Mucosa of descending colon (tissue), 3 donors: ENCODE data around the gene LPCAT1. TPM values are rescaled to one million over a fixed set of nuclear protein-coding genes. Genes with fewer than 3 reads are reported as not detected.

Source experiments
- ATAC-seq: fragments of 200-7000 bp; cut with Tn5 transposase; one replicate; pipeline ENCODE4 v1.9.1; 2020; ENCODE audit warnings: mild to moderate bottlenecking, moderate library complexity
- DNase-seq, 3 donors: peaks; one replicate each; pipeline ENCODE4 v3.0.0-alpha.2; 2020
- H3K36me3 ChIP-seq: fragments of 200-600 bp; one replicate; pipeline ENCODE4 v1.8.0; 2021; ENCODE audit warnings: low read depth, mild to moderate bottlenecking
- H3K4me1 ChIP-seq: fragments of 200-600 bp; one replicate; pipeline ENCODE4 v1.8.0; 2021; ENCODE audit warnings: low read depth, mild to moderate bottlenecking
- H3K4me3 ChIP-seq: fragments of 200-600 bp; one replicate; pipeline ENCODE4 v1.8.0; 2021; ENCODE audit warnings: mild to moderate bottlenecking
- H3K9me3 ChIP-seq: fragments of 200-600 bp; one replicate; pipeline ENCODE4 v1.8.0; 2021; ENCODE audit warnings: mild to moderate bottlenecking
- intact Hi-C, 2 donors: fragments of 100-400 bp; cut with DNase I in 1 of 2; cut with micrococcal nuclease in 1 of 2; formaldehyde crosslinking; loops; one replicate each; pipeline versions ENCODE4 v1.11.0 to v1.11.1; 2022; cut with DNase I, micrococcal nuclease
- total RNA-seq, 3 donors: library from RNA; stranded (reverse); fragmentation: NEBNext Ultra II Directional in 2 of 3; extraction: Animal tissue kit (Norgen Biotek cat#: 25700) in 2 of 3; gene quantifications; one replicate each; pipeline versions ENCODE4 v1.2.1 to v1.2.4, GENCODE V29; 2021 to 2023
- TF ChIP-seq, protein P1 (sequence below): fragments of 200-600 bp; IDR thresholded peaks from one replicate; pipeline ENCODE4 v1.8.0; 2022; ENCODE audit warnings: antibody characterized with exemption, mild to moderate bottlenecking
- donor health status: DM: no; HTN: no; CAD: no; lungs with moderate emphysema.
- donor health status: DM: no; HTN: no; CAD: no.
- donor health status: DM: no; HTN: yes; CAD: no.

The LPCAT1 gene
- total RNA-seq, 3 donors from 2014 or later, result 6.7 to 27.2 (median 26.0) TPM

DNA sequence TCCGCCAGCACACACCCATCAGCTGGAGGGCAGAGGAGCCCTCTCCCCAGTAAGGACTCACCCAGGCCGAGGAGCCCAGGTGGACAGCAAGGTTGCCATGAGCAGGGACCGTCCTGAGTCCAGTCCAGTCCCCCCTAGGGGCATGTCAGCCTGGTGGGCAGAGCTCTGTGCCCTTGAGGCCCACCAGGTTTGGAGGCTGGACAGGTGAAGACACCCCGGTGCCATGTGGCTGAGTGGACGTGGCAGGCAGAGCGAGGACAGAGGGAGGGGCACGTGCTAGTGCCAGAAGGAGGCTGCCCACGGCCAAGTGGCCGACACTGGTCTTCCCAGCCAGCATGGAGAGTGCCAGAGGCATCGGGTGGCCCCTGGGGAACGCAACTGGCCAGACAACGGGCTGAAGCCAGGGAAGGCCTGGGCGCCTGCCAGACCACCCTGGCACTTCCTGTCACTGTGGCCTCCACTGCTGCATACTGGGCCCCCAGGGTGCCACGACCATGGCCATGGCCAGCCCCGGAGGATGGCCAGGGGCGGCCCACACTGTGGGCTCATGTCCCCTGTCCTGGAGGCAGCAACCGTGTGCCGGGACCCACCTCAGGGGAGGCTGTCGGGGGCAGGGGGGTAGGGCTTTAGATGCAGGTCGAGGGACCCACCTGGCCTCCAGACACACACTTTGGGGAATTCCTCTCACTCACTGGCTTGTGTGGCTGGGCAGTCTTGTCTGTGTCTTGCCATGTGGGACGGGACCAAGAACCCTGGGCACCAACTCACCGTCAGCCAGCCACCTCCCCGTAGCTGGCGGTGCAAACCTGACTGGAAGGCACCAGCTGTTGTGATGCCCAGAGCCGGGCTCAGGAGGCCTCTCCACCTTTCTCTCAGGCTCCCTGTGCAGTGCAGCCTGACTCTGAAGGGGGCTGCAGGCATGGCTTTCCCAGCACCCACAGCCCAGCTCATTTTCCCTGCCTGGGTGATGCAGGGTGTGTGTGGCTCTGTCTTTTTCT, 42.3 kb upstream of the LPCAT1 start:
- no peaks in the 10 kb centered on the region for H3K4me1 ChIP-seq
- no peak for DNase-seq
- intact Hi-C loops, result no loop called here
- TF ChIP-seq, protein P1, sequence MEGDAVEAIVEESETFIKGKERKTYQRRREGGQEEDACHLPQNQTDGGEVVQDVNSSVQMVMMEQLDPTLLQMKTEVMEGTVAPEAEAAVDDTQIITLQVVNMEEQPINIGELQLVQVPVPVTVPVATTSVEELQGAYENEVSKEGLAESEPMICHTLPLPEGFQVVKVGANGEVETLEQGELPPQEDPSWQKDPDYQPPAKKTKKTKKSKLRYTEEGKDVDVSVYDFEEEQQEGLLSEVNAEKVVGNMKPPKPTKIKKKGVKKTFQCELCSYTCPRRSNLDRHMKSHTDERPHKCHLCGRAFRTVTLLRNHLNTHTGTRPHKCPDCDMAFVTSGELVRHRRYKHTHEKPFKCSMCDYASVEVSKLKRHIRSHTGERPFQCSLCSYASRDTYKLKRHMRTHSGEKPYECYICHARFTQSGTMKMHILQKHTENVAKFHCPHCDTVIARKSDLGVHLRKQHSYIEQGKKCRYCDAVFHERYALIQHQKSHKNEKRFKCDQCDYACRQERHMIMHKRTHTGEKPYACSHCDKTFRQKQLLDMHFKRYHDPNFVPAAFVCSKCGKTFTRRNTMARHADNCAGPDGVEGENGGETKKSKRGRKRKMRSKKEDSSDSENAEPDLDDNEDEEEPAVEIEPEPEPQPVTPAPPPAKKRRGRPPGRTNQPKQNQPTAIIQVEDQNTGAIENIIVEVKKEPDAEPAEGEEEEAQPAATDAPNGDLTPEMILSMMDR, result no peak
- H3K9me3 ChIP-seq, result no peaks in the 10 kb centered on the region
- no peak for ATAC-seq
- H3K36me3 ChIP-seq, result no peaks in the 10 kb centered on the region
- H3K4me3 ChIP-seq, result no peak overlapping the region

DNA sequence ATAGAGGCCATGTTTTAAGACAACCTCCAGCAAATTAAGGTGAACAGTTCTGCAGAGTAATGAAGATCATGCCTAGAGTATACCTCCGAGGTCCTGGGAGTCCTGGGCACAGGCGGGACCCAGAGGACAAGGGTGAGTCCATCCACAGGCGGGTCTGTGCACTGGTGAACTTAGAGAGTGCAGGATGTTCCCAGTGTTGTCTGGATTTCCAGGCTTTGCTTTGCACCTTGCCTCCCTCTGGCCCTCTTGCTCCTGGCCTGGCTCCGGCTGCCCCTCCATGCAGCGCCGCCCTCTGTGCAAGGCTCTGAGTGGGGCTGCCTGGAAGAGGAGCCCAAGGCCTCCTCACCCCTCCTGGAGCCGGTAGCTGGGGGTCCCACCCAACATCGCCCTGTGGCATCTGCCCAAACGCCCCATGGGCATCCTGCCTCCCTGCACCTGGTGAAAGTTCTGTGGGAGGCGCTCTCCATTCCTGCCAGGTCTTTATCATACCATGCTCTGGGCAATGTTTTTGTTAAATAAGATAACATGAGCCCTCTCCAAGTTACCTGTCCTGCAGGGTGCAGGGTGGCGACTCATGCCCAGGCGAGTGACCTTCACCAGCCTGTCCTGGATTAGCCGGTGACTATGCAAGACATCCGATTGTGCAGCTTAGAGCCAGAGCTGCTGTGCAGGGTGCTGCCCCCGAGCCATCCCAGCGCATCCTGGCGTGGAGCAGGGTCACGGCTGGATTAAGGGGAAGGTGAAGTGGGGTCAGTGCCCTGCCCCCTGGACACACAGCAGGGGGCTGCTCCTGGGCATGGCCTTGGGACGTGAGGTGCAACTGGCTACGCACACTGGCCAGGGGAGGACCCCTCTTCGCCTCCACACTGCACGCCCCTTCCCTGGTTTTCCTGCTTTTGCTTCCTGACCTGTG, 41.3 kb upstream of the LPCAT1 start:
- no peak for DNase-seq
- ATAC-seq, result no peak
- intact Hi-C loops, result no loop called here

DNA sequence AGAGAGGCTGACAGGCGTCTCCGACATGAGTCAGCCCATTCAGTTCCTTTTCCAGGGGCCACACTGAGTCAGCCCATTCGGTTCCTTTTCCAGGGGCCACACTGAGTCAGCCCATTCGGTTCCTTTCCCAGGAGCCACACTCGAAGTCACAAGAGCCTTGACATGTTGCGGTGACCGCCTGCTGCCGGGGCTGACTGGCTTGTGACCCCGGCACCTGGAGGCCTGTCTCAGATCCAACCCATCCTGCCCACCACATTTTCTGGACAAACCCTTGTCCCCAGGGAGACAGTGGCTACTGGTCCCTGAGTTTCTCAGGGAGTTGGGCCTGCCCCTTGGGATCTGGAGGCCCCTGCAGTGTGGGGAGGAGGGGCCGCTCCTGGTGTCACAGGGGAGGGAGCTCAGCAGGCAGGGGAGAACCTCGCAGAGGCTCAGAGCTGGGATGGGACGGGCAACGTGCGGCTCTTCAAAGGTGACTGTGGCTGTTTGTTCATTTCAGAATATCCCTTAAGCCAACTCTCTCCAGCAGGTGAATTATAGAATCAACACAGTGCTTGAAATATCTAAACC, 40.5 kb upstream of the LPCAT1 start:
- DNase-seq, result peak in 1 of 3 donors; percentile 40

More for the DNA sequence above, 41.3 kb upstream of the LPCAT1 start:
- TF ChIP-seq, protein P1, result no peak
- Histone ChIP-seq H3K4me3 (no peak overlapping the region), H3K36me3 (no peaks in the 10 kb centered on the region), H3K9me3 (no peaks in the 10 kb centered on the region), H3K4me1 (no peaks in the 10 kb centered on the region)

DNA sequence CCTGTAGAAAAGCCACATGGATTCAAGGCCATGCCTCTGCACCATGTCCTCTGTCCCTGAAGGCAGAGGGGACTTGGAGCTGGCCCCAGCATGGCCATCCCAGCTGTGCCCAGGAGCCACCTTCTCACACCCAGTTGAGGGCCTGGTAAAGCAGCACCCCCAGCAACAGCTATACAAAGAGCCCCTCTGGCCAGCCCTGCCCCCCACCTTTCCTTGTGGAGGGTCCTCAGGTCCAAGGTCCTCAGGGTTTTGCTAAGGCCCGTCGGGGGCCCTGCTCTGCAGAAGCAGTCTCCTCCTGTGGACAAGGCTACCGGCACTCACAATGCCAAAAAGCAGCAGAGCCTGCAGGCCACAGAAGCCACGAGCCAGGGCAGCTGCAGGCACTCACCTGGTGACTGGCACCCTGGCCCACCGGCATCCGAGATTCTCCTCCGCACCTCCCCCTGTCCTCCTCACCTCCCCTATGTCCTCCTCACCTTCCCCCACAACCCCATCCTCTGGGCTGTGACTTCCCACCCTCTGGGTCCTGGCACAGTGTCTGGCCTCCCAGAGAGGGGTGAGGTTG, 39.9 kb upstream of the LPCAT1 start:
- H3K4me1 ChIP-seq, result no peaks in the 10 kb centered on the region
- DNase-seq (no peak), ATAC-seq (peak; percentile 6)
- H3K4me3 ChIP-seq, result no peak overlapping the region
- no peaks in the 10 kb centered on the region for H3K36me3 ChIP-seq
- TF ChIP-seq, protein P1, result no peak
- H3K9me3 ChIP-seq, result no peaks in the 10 kb centered on the region
- intact Hi-C loops, result no loop called here

More for the DNA sequence above, 40.5 kb upstream of the LPCAT1 start:
- ATAC-seq, result peak; percentile 59
- TF ChIP-seq, protein P1, result no peak
- Histone ChIP-seq H3K36me3 (no peaks in the 10 kb centered on the region), H3K4me1 (no peaks in the 10 kb centered on the region), H3K4me3 (no peak overlapping the region), H3K9me3 (no peaks in the 10 kb centered on the region)
- intact Hi-C loops, result no loop called here

DNA sequence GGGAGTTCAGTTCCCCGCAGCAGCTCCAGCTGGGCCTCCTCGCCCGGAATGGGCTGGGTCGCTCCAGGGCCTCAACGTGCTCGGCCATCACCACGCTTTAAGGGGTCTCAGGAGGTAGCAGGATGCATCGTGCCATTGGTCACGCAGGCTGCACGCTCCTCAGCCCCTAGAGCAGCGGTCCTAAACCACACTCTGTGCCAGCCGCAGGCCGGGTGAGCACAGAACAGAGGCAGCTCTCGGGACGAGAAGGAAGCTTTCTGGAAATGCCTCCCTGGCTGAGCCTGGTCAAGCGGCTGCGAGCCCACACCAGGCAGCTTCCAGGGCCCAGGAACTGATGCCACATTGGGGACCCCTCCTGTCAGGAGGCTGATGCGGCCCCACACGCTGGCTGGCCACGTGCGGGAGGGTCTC, 39.3 kb upstream of the LPCAT1 start:
- TF ChIP-seq, protein P1, result no peak
- ATAC-seq (no peak), DNase-seq (no peak)
- no peaks in the 10 kb centered on the region for H3K36me3 ChIP-seq
- no peaks in the 10 kb centered on the region for H3K9me3 ChIP-seq
- H3K4me3 ChIP-seq, result no peak overlapping the region
- H3K4me1 ChIP-seq, result no peaks in the 10 kb centered on the region
- intact Hi-C loops, result no loop called here
